Measurements from ENCODE around the gene DNAI1.

GRCh38 chr9:34553511-34554021 is 95.0 kb downstream of the DNAI1 start:
- TF ChIP-seq GATA2 (IDR thresholded peaks at IDR 0.05; ENCODE audit: low read depth, low read length): no peak
- TF ChIP-seq GATA3 (IDR thresholded peaks at IDR 0.05; ENCODE audit: low read depth, low read length): no peak
